Measurements from ENCODE around the gene DENND5A. TPM values are rescaled to one million over a fixed set of nuclear protein-coding genes. Genes with fewer than 3 reads are reported as not detected.

The DENND5A gene
- total and polyA plus RNA-seq, 9 of the 15 experiments (the other 6 are each of a cell fraction or from before 2014, with no cell fraction given): 11.7 to 130 (median 46.3) TPM

GRCh38 chr11:9148035-9148434 lies 117.1 kb downstream of the DENND5A start (continued):
- no peak for TF ChIP-seq E4F1 (CRISPR knock-in tag; IDR thresholded peaks at IDR 0.05; ENCODE audit: borderline replicate concordance)
- no peak for TF ChIP-seq ZNF551 (CRISPR knock-in tag; IDR thresholded peaks at IDR 0.05)
- no peak for TF ChIP-seq SLC30A9 (CRISPR knock-in tag; IDR thresholded peaks at IDR 0.05)
- TF ChIP-seq PHF20 (IDR thresholded peaks at IDR 0.05; ENCODE audit: partially characterized antibody): no peak
- no peak for TF ChIP-seq ZNF696 (CRISPR knock-in tag; conservative IDR thresholded peaks at IDR 0.05)
- no peak for TF ChIP-seq NCOA4 (IDR thresholded peaks at IDR 0.05; ENCODE audit: partially characterized antibody)
- TF ChIP-seq SNRNP70 (optimal IDR thresholded peaks at IDR 0.05; ENCODE audit: low read depth, low read length): no peak
- no peak for TF ChIP-seq TEAD2 (tag; IDR thresholded peaks at IDR 0.05)
- no peak for TF ChIP-seq CXXC5 (CRISPR knock-in tag; IDR thresholded peaks at IDR 0.05)
- no peak for TF ChIP-seq MCM2 (IDR thresholded peaks at IDR 0.05; ENCODE audit: low read depth)
- TF ChIP-seq CEBPG (CRISPR knock-in tag; IDR thresholded peaks at IDR 0.05): no peak
- TF ChIP-seq CEBPG (tag; conservative IDR thresholded peaks at IDR 0.05 in 1 of 2, IDR thresholded peaks at IDR 0.05 in 1 of 2): no peak
